H9 (cell line): ENCODE results near the gene ERI3. TPM values are rescaled to one million over a fixed set of nuclear protein-coding genes. Genes with fewer than 3 reads are reported as not detected.
A peak's percentile ranks its signal among the peaks of the same experiment; 100 is the strongest.

Experiments
- DNase-seq: peaks from one replicate; pipeline ENCODE4 v3.0.0-alpha.2; 2017
- H2AFZ ChIP-seq: one replicate; pipeline ENCODE4 v1.6.1; 2013; ENCODE audit warnings: mild to moderate bottlenecking, low read length, control low read depth, moderate library complexity
- H2AK5ac ChIP-seq: 2 replicates; pipeline ENCODE4 v1.6.1; 2013; ENCODE audit warnings: low read length, control low read depth, mixed read lengths; ENCODE audit not compliant: insufficient read length
- H2BK120ac ChIP-seq: one replicate; pipeline ENCODE4 v1.6.1; 2013; ENCODE audit warnings: low read depth, mild to moderate bottlenecking, low read length, control low read depth, inconsistent platforms; ENCODE audit not compliant: poor library complexity, severe bottlenecking
- H2BK12ac ChIP-seq: 2 replicates; pipeline ENCODE4 v1.6.1; 2013; ENCODE audit warnings: low read length, control low read depth, mixed read lengths, low read depth; ENCODE audit not compliant: insufficient read length
- H2BK15ac ChIP-seq: 2 replicates; pipeline ENCODE4 v1.6.1; 2013; ENCODE audit warnings: low read depth, low read length, control low read depth
- H2BK20ac ChIP-seq: one replicate; pipeline ENCODE4 v1.6.1; 2013; ENCODE audit warnings: low read depth, mild to moderate bottlenecking, low read length, control low read depth, inconsistent platforms; ENCODE audit not compliant: poor library complexity, severe bottlenecking
- H2BK5ac ChIP-seq: 2 replicates; pipeline ENCODE4 v1.6.1; 2013; ENCODE audit warnings: low read length, control low read depth, mixed read lengths; ENCODE audit not compliant: insufficient read length
- H3K14ac ChIP-seq: 2 replicates; pipeline ENCODE4 v1.6.1; 2013; ENCODE audit warnings: low read length, control low read depth; ENCODE audit not compliant: insufficient read depth
- H3K18ac ChIP-seq: 2 replicates; pipeline ENCODE4 v1.6.1; 2013; ENCODE audit warnings: low read depth, mild to moderate bottlenecking, mixed read lengths, low read length, control low read depth; ENCODE audit not compliant: insufficient read length
- H3K23ac ChIP-seq: 2 replicates; pipeline ENCODE4 v1.6.1; 2013; ENCODE audit warnings: low read length, control low read depth, mixed read lengths, low read depth; ENCODE audit not compliant: insufficient read length
- H3K23me2 ChIP-seq: 2 replicates; pipeline ENCODE4 v1.6.1; 2013; ENCODE audit warnings: low read depth, mild to moderate bottlenecking, mixed read lengths, low read length, control low read depth; ENCODE audit not compliant: insufficient read length, poor library complexity, severe bottlenecking
- H3K27ac ChIP-seq: 2 replicates; pipeline ENCODE4 v1.5.1; 2013; ENCODE audit warnings: low read length, control low read depth, mixed read lengths, low read depth; ENCODE audit not compliant: insufficient read length
- H3K27me3 ChIP-seq: 2 replicates; pipeline ENCODE4 v1.6.1; 2013; ENCODE audit warnings: low read length, control low read depth, inconsistent platforms; ENCODE audit not compliant: insufficient read depth
- H3K4ac ChIP-seq: 2 replicates; pipeline ENCODE4 v1.6.1; 2013; ENCODE audit warnings: low read depth, mild to moderate bottlenecking, control low read depth, inconsistent platforms, low read length, moderate library complexity
- H3K4me1 ChIP-seq: 2 replicates; pipeline ENCODE4 v1.6.1; 2013; ENCODE audit warnings: low read length, control low read depth, inconsistent platforms; ENCODE audit not compliant: insufficient read depth
- H3K4me2 ChIP-seq: 2 replicates; pipeline ENCODE4 v1.6.1; 2013; ENCODE audit warnings: low read length, control low read depth, mixed read lengths; ENCODE audit not compliant: insufficient read length, insufficient read depth
- H3K56ac ChIP-seq: 2 replicates; pipeline ENCODE4 v1.6.1; 2013; ENCODE audit warnings: low read depth, mild to moderate bottlenecking, mixed read lengths, low read length, control low read depth; ENCODE audit not compliant: insufficient read length
- H3K79me1 ChIP-seq: 2 replicates; pipeline ENCODE4 v1.6.1; 2013; ENCODE audit warnings: low read depth, mild to moderate bottlenecking, moderate library complexity, low read length, control low read depth, inconsistent platforms; ENCODE audit not compliant: insufficient read depth, poor library complexity, severe bottlenecking
- H3K79me2 ChIP-seq: 2 replicates; pipeline ENCODE4 v1.6.1; 2013; ENCODE audit warnings: low read length, control low read depth, inconsistent platforms; ENCODE audit not compliant: insufficient read depth
- H3K9ac ChIP-seq: 2 replicates; pipeline ENCODE4 v1.6.1; 2013; ENCODE audit warnings: low read length, control low read depth, mixed read lengths; ENCODE audit not compliant: insufficient read length; ENCODE audit errors: extremely low read depth
- H3K9me3 ChIP-seq: one replicate; pipeline ENCODE4 v1.6.1; 2013; ENCODE audit warnings: low read depth, low read length, inconsistent platforms; ENCODE audit not compliant: control insufficient read depth
- H3T11ph ChIP-seq: one replicate; pipeline ENCODE4 v1.6.1; 2013; ENCODE audit warnings: mild to moderate bottlenecking, low read length, control low read depth, inconsistent platforms
- H4K20me1 ChIP-seq: one replicate; pipeline ENCODE4 v1.6.1; 2013; ENCODE audit not compliant: control insufficient read depth, insufficient read length, insufficient read depth
- H4K5ac ChIP-seq: 2 replicates; pipeline ENCODE4 v1.6.1; 2013; ENCODE audit warnings: low read depth, mild to moderate bottlenecking, mixed read lengths, low read length, control low read depth; ENCODE audit not compliant: insufficient read length
- H4K8ac ChIP-seq: replicated peaks from 2 replicates; pipeline ENCODE4 v1.6.1; 2013; ENCODE audit warnings: low read length, control low read depth, mixed read lengths, low read depth; ENCODE audit not compliant: insufficient read length
- H4K91ac ChIP-seq: 2 replicates; pipeline ENCODE4 v1.6.1; 2013; ENCODE audit warnings: low read depth, mild to moderate bottlenecking, moderate library complexity, mixed read lengths, low read length, control low read depth; ENCODE audit not compliant: insufficient read length
- H3K27ac Mint-ChIP-seq, 3 experiments: 2 replicates in 2 of 3; 3 replicates in 1 of 3; pipeline ENCODE4 v1.8.0; 2020 to 2021; ENCODE audit warnings: mixed read lengths in 3 of 3, mild to moderate bottlenecking in 1 of 3, moderate library complexity in 1 of 3
- H3K27me3 Mint-ChIP-seq: 2 replicates; pipeline ENCODE4 v1.8.0; 2021; ENCODE audit warnings: low read depth, mild to moderate bottlenecking, moderate library complexity, mixed read lengths
- H3K36me3 Mint-ChIP-seq, 3 experiments: 2 replicates in 2 of 3; 3 replicates in 1 of 3; pipeline ENCODE4 v1.8.0; 2020 to 2021; ENCODE audit warnings: low read depth in 3 of 3, mixed read lengths in 3 of 3; ENCODE audit not compliant: insufficient read depth in 1 of 3
- H3K4me1 Mint-ChIP-seq, 2 experiments: 2 replicates each; pipeline ENCODE4 v1.8.0; 2020; ENCODE audit warnings: mixed read lengths in 2 of 2
- H3K4me3 Mint-ChIP-seq, 2 experiments: 2 replicates in 1 of 2; 3 replicates in 1 of 2; pipeline ENCODE4 v1.8.0; 2020 to 2021; ENCODE audit warnings: mild to moderate bottlenecking in 2 of 2, mixed read lengths in 2 of 2, moderate library complexity in 1 of 2
- H3K9me3 Mint-ChIP-seq, 2 experiments: 2 replicates in 1 of 2; 3 replicates in 1 of 2; pipeline ENCODE4 v1.8.0; 2020; ENCODE audit warnings: mild to moderate bottlenecking in 2 of 2, mixed read lengths in 2 of 2, moderate library complexity in 1 of 2
- WGBS: extraction: QIAGEN DNeasy Blood & Tissue Kit; methylation state at CpG from one replicate; pipeline ENCODE4 v1.1.7; 2013; ENCODE audit warnings: missing lambda C conversion rate, low lambda C conversion rate, mixed read lengths; ENCODE audit not compliant: insufficient read length; ENCODE audit errors: extremely low coverage; 5-methylcytosine and 5-hydroxymethylcytosine counted together
- total RNA-seq: library from RNA; stranded (reverse); gene quantifications from 2 replicates; pipeline ENCODE4 v1.2.1, GENCODE V29; 2021
- TF ChIP-seq, protein P1 (sequence below): fragments of 200-600 bp; sonication (generic); conservative IDR thresholded peaks from 3 replicates; pipeline ENCODE4 v1.8.0; 2021; ENCODE audit warnings: antibody characterized with exemption, mild to moderate bottlenecking

Gene ERI3
- total RNA-seq, 1 experiment from 2014 or later = 61.6 TPM

DNA sequence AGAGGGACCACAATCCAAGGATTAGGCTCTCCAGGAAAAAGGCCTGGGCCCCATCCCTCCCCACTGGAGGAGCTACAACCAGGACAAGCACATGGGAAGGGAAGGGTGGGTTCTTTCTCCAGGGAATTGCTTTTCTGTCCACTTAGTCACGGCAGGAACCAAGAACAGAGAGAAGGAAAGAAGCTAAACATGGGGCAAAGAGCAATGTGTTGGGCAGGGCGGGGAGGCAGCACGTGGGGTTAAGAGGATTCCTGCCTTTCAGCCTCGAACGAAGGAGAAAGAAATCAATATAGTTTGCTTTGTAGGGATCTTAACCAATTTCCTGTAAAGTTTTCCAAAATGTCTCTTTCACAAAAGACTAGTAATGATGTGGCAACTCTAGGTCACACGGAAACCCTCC is 21.7 kb downstream of the ERI3 start:
- no peaks in the 10 kb centered on the region for H3K27me3 ChIP-seq
- no peak overlapping the region for H3K18ac ChIP-seq
- H3K27me3 Mint-ChIP-seq = no peaks in the 10 kb centered on the region
- H4K91ac ChIP-seq = no peak overlapping the region
- H3K9me3 ChIP-seq = no peaks in the 10 kb centered on the region
- peaks cover 14 to 47% (median 38%) of the 10 kb centered on the region in 3 experiments; a peak in 6 of 7 replicates for H3K36me3 Mint-ChIP-seq
- 0 out of 7 replicates have a peak overlapping the region, but pooled peaks of 1 of the 3 experiments have one; percentile 3 for H3K27ac Mint-ChIP-seq
- no peak overlapping the region for H3K4me2 ChIP-seq
- H3T11ph ChIP-seq = no peak overlapping the region
- H3K9ac ChIP-seq = no peak overlapping the region
- H2BK20ac ChIP-seq = no peak overlapping the region
- H3K23me2 ChIP-seq = no peaks in the 10 kb centered on the region
- no peak overlapping the region for H2BK15ac ChIP-seq
- no peaks in the 10 kb centered on the region for H4K20me1 ChIP-seq
- H3K4me3 Mint-ChIP-seq = no peak overlapping the region
- H4K5ac ChIP-seq = no peak overlapping the region
- peaks cover 2% of the 10 kb centered on the region in 2 experiments; a peak in 3 of 5 replicates for H3K9me3 Mint-ChIP-seq
- no peak overlapping the region for H2AFZ ChIP-seq
- H3K56ac ChIP-seq = no peak overlapping the region
- H2BK120ac ChIP-seq = no peak overlapping the region
- H2BK12ac ChIP-seq = no peak overlapping the region
- H4K8ac ChIP-seq = no peak overlapping the region
- no peak overlapping the region for H3K23ac ChIP-seq
- DNase-seq = no peak
- H3K4me1 Mint-ChIP-seq = peaks cover 19 to 25% of the 10 kb centered on the region in 2 experiments
- H3K14ac ChIP-seq = no peak overlapping the region
- no peak overlapping the region for H2BK5ac ChIP-seq
- no peak overlapping the region for H2AK5ac ChIP-seq
- H3K79me2 ChIP-seq = no peaks in the 10 kb centered on the region
- no peaks in the 10 kb centered on the region for H3K79me1 ChIP-seq
- WGBS = no CpG with 5 or more reads among the region's 6 CpGs
- peaks cover 8% of the 10 kb centered on the region; the same call in 1 of the 2 replicates for H3K4me1 ChIP-seq
- TF ChIP-seq, protein P1, sequence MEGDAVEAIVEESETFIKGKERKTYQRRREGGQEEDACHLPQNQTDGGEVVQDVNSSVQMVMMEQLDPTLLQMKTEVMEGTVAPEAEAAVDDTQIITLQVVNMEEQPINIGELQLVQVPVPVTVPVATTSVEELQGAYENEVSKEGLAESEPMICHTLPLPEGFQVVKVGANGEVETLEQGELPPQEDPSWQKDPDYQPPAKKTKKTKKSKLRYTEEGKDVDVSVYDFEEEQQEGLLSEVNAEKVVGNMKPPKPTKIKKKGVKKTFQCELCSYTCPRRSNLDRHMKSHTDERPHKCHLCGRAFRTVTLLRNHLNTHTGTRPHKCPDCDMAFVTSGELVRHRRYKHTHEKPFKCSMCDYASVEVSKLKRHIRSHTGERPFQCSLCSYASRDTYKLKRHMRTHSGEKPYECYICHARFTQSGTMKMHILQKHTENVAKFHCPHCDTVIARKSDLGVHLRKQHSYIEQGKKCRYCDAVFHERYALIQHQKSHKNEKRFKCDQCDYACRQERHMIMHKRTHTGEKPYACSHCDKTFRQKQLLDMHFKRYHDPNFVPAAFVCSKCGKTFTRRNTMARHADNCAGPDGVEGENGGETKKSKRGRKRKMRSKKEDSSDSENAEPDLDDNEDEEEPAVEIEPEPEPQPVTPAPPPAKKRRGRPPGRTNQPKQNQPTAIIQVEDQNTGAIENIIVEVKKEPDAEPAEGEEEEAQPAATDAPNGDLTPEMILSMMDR = no peak
- H3K4ac ChIP-seq = no peak overlapping the region
- H3K27ac ChIP-seq = no peak overlapping the region
